ENCODE measurements around the gene BPIFB1. TPM values are rescaled to one million over a fixed set of nuclear protein-coding genes. Genes with fewer than 3 reads are reported as not detected.

The BPIFB1 gene
- total and polyA plus RNA-seq, 2 experiments from 2014 or later = not detected

DNA sequence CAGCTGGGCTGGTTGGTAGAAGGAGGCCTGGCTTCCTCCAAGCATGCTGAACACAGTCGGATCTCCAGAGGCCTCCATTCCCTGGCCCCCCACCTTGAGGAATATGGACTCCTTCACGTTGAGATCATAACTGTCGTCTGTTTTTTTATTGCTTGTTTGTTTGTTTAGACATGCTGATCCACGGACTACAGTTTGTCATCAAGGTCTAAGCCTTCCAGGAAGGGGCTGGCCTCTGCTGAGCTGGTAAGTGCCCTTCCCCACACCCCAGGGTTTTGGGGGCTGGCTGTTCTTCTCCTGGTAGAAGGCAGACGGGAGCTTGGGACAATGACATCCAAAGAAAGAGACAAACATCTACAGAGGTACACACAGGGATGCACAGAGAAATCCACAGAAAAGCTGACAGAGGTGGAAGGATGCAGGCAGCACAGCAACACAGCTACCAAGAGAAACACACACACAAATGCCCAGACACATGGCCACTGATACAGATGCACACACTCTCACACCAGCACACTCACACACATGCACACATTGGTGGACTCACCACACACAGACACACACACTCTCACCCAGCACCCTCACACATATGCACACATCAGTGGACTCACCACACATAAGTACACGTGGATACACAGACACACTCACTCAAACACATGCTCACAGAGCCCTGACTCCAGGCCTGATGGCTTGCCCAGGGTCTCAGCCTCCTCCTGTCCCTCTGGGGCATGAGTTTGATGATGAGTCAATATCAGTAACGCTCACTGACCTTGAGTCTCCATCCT lies 40.5 kb upstream of the BPIFB1 start:
- WGBS, 2 experiments (ENCODE audit: low coverage in 1 of 2, low lambda C conversion rate in 2 of 2, missing lambda C conversion rate in 2 of 2) = 16 to 18% methylated on average over 7 of the region's 7 CpGs
- TF ChIP-seq EZH2phosphoT487 (IDR thresholded peaks at IDR 0.05; ENCODE audit: insufficient read depth, low read depth) (no peak), EZH2 (IDR thresholded peaks at IDR 0.05; ENCODE audit: insufficient read depth, poor library complexity, severe bottlenecking) (no peak)

GRCh38 chr20:33246077-33246476 lies 36.9 kb upstream of the BPIFB1 start:
- no peak overlapping the region for H2AFZ ChIP-seq
- no peak overlapping the region for H3K27ac ChIP-seq
- H4K20me1 ChIP-seq (ENCODE audit: insufficient read depth) = no peaks in the 10 kb centered on the region
- no peaks in the 10 kb centered on the region for H3K9me2 ChIP-seq (ENCODE audit: insufficient read depth)
- in situ Hi-C loops (cut with MboI) = no loop called here
- H3K27me3 ChIP-seq (replicated peaks; ENCODE audit: insufficient read depth) = peaks cover 12% of the 10 kb centered on the region; the same call in 1 of the 2 replicates
- no peak overlapping the region for H3K4me2 ChIP-seq (ENCODE audit: unreplicated experiment)
- no peak for DNase-seq
- TF ChIP-seq EZH2 (IDR thresholded peaks at IDR 0.05; ENCODE audit: insufficient read depth, poor library complexity, severe bottlenecking) (no peak), EZH2phosphoT487 (IDR thresholded peaks at IDR 0.05; ENCODE audit: insufficient read depth, low read depth) (no peak)
- H3F3A ChIP-seq (ENCODE audit: insufficient read depth) = no peaks in the 10 kb centered on the region
- H3K9ac ChIP-seq = no peak overlapping the region
- H3K4me3 ChIP-seq = no peak overlapping the region
- H3K9me3 ChIP-seq (ENCODE audit: low read depth) = no peaks in the 10 kb centered on the region
- H3K4me1 ChIP-seq (ENCODE audit: insufficient read depth) = no peaks in the 10 kb centered on the region
- 32 to 35% methylated on average over 3 of the region's 3 CpGs for WGBS, 2 experiments (ENCODE audit: low coverage in 1 of 2, low lambda C conversion rate in 2 of 2, missing lambda C conversion rate in 2 of 2)
- no peaks in the 10 kb centered on the region for H3K36me3 ChIP-seq (ENCODE audit: low read depth)
- H3K79me2 ChIP-seq (ENCODE audit: insufficient read depth) = no peaks in the 10 kb centered on the region

More for the DNA sequence above, 40.5 kb upstream of the BPIFB1 start:
- H3K27ac ChIP-seq = no peak overlapping the region
- no peak overlapping the region for H2AFZ ChIP-seq
- H3K9me3 ChIP-seq (ENCODE audit: low read depth) = no peaks in the 10 kb centered on the region
- H3K79me2 ChIP-seq (ENCODE audit: insufficient read depth) = no peaks in the 10 kb centered on the region
- no peak for DNase-seq
- no peaks in the 10 kb centered on the region for H3F3A ChIP-seq (ENCODE audit: insufficient read depth)
- no peak overlapping the region for H3K4me3 ChIP-seq
- H3K27me3 ChIP-seq (replicated peaks; ENCODE audit: insufficient read depth) = peaks cover 12% of the 10 kb centered on the region; the same call in 1 of the 2 replicates
- no peaks in the 10 kb centered on the region for H3K9me2 ChIP-seq (ENCODE audit: insufficient read depth)
- no peaks in the 10 kb centered on the region for H3K4me1 ChIP-seq (ENCODE audit: insufficient read depth)
- H4K20me1 ChIP-seq (ENCODE audit: insufficient read depth) = no peaks in the 10 kb centered on the region
- H3K36me3 ChIP-seq (ENCODE audit: low read depth) = no peaks in the 10 kb centered on the region
- in situ Hi-C loops (cut with MboI) = no loop called here
- no peak overlapping the region for H3K9ac ChIP-seq
- H3K4me2 ChIP-seq (ENCODE audit: unreplicated experiment) = no peak overlapping the region

- in situ Hi-C loops (cut with MboI) = no loop called here
- Histone ChIP-seq H4K20me1 (ENCODE audit: insufficient read depth) (no peaks in the 10 kb centered on the region), H3K9me3 (ENCODE audit: low read depth) (no peaks in the 10 kb centered on the region), H3K9ac (no peak overlapping the region), H3K36me3 (ENCODE audit: low read depth) (no peaks in the 10 kb centered on the region), H3K79me2 (ENCODE audit: insufficient read depth) (no peaks in the 10 kb centered on the region), H3K27ac (no peak overlapping the region), H3K4me1 (ENCODE audit: insufficient read depth) (no peaks in the 10 kb centered on the region), H3K4me3 (no peak overlapping the region), H3F3A (ENCODE audit: insufficient read depth) (no peaks in the 10 kb centered on the region), H2AFZ (no peak overlapping the region), H3K27me3 (replicated peaks; ENCODE audit: insufficient read depth) (0 out of 2 replicates have a peak, but pooled peaks cover 1% of the 10 kb centered on the region), H3K4me2 (ENCODE audit: unreplicated experiment) (no peak overlapping the region), H3K9me2 (ENCODE audit: insufficient read depth) (no peaks in the 10 kb centered on the region)
- 0 to 18% methylated on average over 1 of the region's 1 CpG for WGBS, 2 experiments (ENCODE audit: low coverage in 1 of 2, low lambda C conversion rate in 2 of 2, missing lambda C conversion rate in 2 of 2)
- no peak for TF ChIP-seq EZH2phosphoT487 (IDR thresholded peaks at IDR 0.05; ENCODE audit: insufficient read depth, low read depth)
- TF ChIP-seq EZH2 (IDR thresholded peaks at IDR 0.05; ENCODE audit: insufficient read depth, poor library complexity, severe bottlenecking) = no peak
- DNase-seq = no peak
Measured at GRCh38 chr20:33249456-33249855, 33.6 kb upstream of the BPIFB1 start.

DNA sequence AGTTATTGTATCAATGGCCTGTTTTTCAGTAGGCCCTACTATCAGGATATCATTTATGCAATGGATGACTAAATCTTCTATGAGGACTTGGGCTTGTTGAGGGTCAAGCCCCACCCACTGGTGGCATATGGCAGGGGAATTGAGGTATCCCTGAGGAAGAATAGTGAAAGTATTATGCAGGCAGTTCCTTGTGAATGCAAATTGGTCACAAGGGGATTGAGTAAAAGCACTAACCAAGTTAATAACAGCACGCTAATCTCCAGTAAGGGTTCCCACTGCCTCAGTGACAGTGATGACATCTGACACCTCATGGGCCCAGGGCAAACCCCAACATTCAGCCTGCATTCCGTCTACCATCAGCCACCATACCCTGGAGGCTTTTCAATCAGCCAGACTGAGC lies 32.3 kb upstream of the BPIFB1 start:
- Histone ChIP-seq H3K9ac (no peak overlapping the region), H2AFZ (no peak overlapping the region), H3K4me2 (ENCODE audit: unreplicated experiment) (no peak overlapping the region), H3K4me1 (ENCODE audit: insufficient read depth) (no peaks in the 10 kb centered on the region), H3K36me3 (ENCODE audit: low read depth) (no peaks in the 10 kb centered on the region), H3K27ac (no peak overlapping the region), H3K9me2 (ENCODE audit: insufficient read depth) (no peaks in the 10 kb centered on the region), H3K79me2 (ENCODE audit: insufficient read depth) (no peaks in the 10 kb centered on the region), H3F3A (ENCODE audit: insufficient read depth) (no peaks in the 10 kb centered on the region), H4K20me1 (ENCODE audit: insufficient read depth) (no peaks in the 10 kb centered on the region), H3K9me3 (ENCODE audit: low read depth) (no peaks in the 10 kb centered on the region), H3K4me3 (no peak overlapping the region), H3K27me3 (replicated peaks; ENCODE audit: insufficient read depth) (no peaks in the 10 kb centered on the region)
- WGBS, 2 experiments (ENCODE audit: low coverage in 1 of 2, low lambda C conversion rate in 2 of 2, missing lambda C conversion rate in 2 of 2) = 30 to 36% methylated on average over 2 of the region's 2 CpGs
- DNase-seq = no peak
- in situ Hi-C loops (cut with MboI) = no loop called here
- TF ChIP-seq EZH2 (IDR thresholded peaks at IDR 0.05; ENCODE audit: insufficient read depth, poor library complexity, severe bottlenecking) (no peak), EZH2phosphoT487 (IDR thresholded peaks at IDR 0.05; ENCODE audit: insufficient read depth, low read depth) (no peak)
